ENCODE data around the gene ZNRD2. TPM values are rescaled to one million over a fixed set of nuclear protein-coding genes. Genes with fewer than 3 reads are reported as not detected.

ZNRD2 gene
- total and polyA plus RNA-seq, 10 of the 15 experiments (the other 5 are each of a cell fraction or from before 2014, with no cell fraction given), result 7.9 to 111 (median 55.4) TPM

DNA sequence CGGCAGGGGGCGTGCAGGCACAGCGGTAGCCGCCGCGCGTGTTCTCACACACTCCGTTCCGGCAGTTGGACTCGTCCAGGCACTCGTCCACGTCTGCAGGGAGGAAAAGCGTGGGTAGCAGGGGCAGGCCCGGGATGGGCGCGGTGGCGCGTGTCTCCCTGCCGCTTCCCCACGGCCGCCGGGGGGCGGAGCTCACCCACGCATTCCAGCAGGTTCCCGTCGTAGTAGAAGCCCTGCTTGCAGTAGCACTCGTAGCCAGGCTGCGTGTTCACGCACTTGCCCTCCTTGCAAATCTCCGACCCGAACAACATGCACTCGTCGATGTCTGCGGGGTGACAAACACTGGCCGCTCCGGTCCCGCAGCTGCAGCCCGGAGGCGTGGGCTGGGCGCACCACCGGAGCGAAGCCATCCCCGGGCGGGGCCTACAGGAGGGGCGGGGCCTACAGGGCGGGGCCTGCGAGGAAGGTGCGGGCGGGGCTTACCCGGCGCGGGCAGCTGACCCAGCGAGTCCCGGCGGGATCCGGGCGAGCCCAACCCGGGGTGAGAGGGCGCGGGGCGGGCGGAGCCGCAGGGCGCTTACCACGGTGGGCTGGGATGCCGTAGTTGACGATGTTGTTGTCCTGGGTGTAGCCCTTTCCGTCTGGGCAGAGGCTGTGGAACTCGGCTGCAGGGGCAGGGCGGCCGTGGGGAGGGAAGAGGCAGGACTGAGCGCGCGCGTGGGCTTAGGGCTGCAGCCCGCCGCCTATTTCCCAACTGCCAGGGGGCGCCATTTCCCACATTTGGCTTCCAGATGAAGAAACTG is 29.8 kb upstream of the ZNRD2 start:
- peak; percentile 95 for ATAC-seq
- Histone ChIP-seq H3K4me2 (ENCODE audit: control insufficient read depth, insufficient read depth) (peak overlapping the region; percentile 97), H4K20me1 (ENCODE audit: control insufficient read depth, insufficient read depth) (no peaks in the 10 kb centered on the region), H3K36me3 (ENCODE audit: control insufficient read depth in 2 of 2, insufficient read depth in 2 of 2, low read length in 1 of 2) (peaks cover 2 to 5% of the 10 kb centered on the region in 2 experiments; a peak in 3 of 4 replicates), H3K4me1 (ENCODE audit: control insufficient read depth, insufficient read depth, low read length) (peaks cover 6% of the 10 kb centered on the region), H3K9me3 (replicated peaks; ENCODE audit: control insufficient read depth, insufficient read depth, low read length) (no peaks in the 10 kb centered on the region), H2AFZ (ENCODE audit: control insufficient read depth, low read depth, low read length) (peak overlapping the region; percentile 96), H3K9ac (ENCODE audit: control insufficient read depth, insufficient read depth, low read length) (peak overlapping the region; percentile 62; the same call in 1 of the 2 replicates), H3K4me3 (peak overlapping the region; percentile 72), H3K27ac (ENCODE audit: control insufficient read depth, insufficient read depth) (peak overlapping the region; percentile 61), H3K27me3 (replicated peaks in 1 of 2; ENCODE audit: control insufficient read depth in 2 of 2, insufficient read depth in 2 of 2, low read length in 1 of 2) (no peaks in the 10 kb centered on the region), H3K79me2 (ENCODE audit: control insufficient read depth, insufficient read depth, low read length) (no peaks in the 10 kb centered on the region)
- SMC1A ChIA-PET (ENCODE audit: uncharacterized antibody, unreplicated experiment), result interaction anchor here (1.0 to 4.1 kb wide), 9 partner anchors 11 to 74 kb away, joined by 3 to 48 read pairs (median 11); partner anchors contain the start of genes EHBP1L1, FAM89B, MAP3K11 and PCNX3
- WGBS (ENCODE audit: insufficient coverage, insufficient replicate concordance, low lambda C conversion rate, missing lambda C conversion rate), result under 1% methylated on average over 50 of the region's 78 CpGs
- BruUV-seq (replicated peaks), result TSS peak; percentile 58
- peak; percentile 71 for DNase-seq (ENCODE audit: low read depth, low spot score)
- FAIRE-seq, result peak; percentile 61
- CTCF ChIA-PET, result interaction anchor here (0.5 to 4.2 kb wide), 32 partner anchors 10 to 255 kb away, joined by 3 to 89 read pairs (median 5); partner anchors contain the start of genes DPF2, EHBP1L1, FAM89B and KCNK7
- POLR2A ChIA-PET, result interaction anchor here (0.6 to 3.7 kb wide), 17 partner anchors 11 to 215 kb away, joined by 3 to 34 read pairs (median 5); partner anchors contain the start of genes EHBP1L1, FAM89B, MAP3K11 and PCNX3
- RAD21 ChIA-PET (ENCODE audit: unreplicated experiment), result interaction anchor here (0.6 to 4.1 kb wide), 21 partner anchors 9 to 122 kb away, joined by 3 to 58 read pairs (median 5); partner anchors contain the start of genes EHBP1L1, FAM89B, MALAT1 and PCNX3
- in situ Hi-C loops (cut with MboI) (no loop called here), intact Hi-C loops (cut with micrococcal nuclease; ENCODE audit: unreplicated experiment) (loop anchor here (1.0 to 2.0 kb wide), 3 partner anchors 30 to 74 kb away; partner anchors contain the start of genes MAP3K11, PCNX3 and ZNRD2)
- TF ChIP-seq SREBF2 (IDR thresholded peaks at IDR 0.05; ENCODE audit: low read length) (no peak), SMAD1 (IDR thresholded peaks at IDR 0.05; ENCODE audit: low read depth, partially characterized antibody) (no peak), RBBP5 (conservative IDR thresholded peaks at IDR 0.05) (no peak), POLR2AphosphoS2 (IDR thresholded peaks at IDR 0.05; ENCODE audit: low read depth, low read length) (0 out of 2 replicates have a peak, but pooled peaks have one; percentile 36), RUNX3 (IDR thresholded peaks at IDR 0.05; ENCODE audit: low read length) (peak; percentile 41), EGR1 (IDR thresholded peaks at IDR 0.05; ENCODE audit: borderline replicate concordance in 1 of 2, low read depth in 2 of 2, low read length in 2 of 2) (peak; percentile 61 to 93), FOXM1 (IDR thresholded peaks at IDR 0.05; ENCODE audit: low read depth, low read length) (no peak), NR2C1 (IDR thresholded peaks at IDR 0.05) (peak; percentile 69; the same call in 1 of the 2 replicates), BACH1 (IDR thresholded peaks at IDR 0.05; ENCODE audit: borderline replicate concordance) (peak; percentile 94), POLR2A (IDR thresholded peaks at IDR 0.05; ENCODE audit: low read depth, low read length) (peak; percentile 81), JUNB (IDR thresholded peaks at IDR 0.05) (no peak), KDM1A (IDR thresholded peaks at IDR 0.05; ENCODE audit: borderline replicate concordance) (no peak), RELA (IDR thresholded peaks at IDR 0.05; ENCODE audit: borderline replicate concordance, partially characterized antibody) (no peak), ZSCAN29 (IDR thresholded peaks at IDR 0.05) (no peak), ZZZ3 (IDR thresholded peaks at IDR 0.05; ENCODE audit: control insufficient read depth, insufficient read length, low read depth) (no peak)
- TF ChIP-seq, protein P1, sequence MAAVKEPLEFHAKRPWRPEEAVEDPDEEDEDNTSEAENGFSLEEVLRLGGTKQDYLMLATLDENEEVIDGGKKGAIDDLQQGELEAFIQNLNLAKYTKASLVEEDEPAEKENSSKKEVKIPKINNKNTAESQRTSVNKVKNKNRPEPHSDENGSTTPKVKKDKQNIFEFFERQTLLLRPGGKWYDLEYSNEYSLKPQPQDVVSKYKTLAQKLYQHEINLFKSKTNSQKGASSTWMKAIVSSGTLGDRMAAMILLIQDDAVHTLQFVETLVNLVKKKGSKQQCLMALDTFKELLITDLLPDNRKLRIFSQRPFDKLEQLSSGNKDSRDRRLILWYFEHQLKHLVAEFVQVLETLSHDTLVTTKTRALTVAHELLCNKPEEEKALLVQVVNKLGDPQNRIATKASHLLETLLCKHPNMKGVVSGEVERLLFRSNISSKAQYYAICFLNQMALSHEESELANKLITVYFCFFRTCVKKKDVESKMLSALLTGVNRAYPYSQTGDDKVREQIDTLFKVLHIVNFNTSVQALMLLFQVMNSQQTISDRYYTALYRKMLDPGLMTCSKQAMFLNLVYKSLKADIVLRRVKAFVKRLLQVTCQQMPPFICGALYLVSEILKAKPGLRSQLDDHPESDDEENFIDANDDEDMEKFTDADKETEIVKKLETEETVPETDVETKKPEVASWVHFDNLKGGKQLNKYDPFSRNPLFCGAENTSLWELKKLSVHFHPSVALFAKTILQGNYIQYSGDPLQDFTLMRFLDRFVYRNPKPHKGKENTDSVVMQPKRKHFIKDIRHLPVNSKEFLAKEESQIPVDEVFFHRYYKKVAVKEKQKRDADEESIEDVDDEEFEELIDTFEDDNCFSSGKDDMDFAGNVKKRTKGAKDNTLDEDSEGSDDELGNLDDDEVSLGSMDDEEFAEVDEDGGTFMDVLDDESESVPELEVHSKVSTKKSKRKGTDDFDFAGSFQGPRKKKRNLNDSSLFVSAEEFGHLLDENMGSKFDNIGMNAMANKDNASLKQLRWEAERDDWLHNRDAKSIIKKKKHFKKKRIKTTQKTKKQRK (IDR thresholded peaks at IDR 0.05; ENCODE audit: low read depth, low read length), result no peak
- TF ChIP-seq, protein P2, sequence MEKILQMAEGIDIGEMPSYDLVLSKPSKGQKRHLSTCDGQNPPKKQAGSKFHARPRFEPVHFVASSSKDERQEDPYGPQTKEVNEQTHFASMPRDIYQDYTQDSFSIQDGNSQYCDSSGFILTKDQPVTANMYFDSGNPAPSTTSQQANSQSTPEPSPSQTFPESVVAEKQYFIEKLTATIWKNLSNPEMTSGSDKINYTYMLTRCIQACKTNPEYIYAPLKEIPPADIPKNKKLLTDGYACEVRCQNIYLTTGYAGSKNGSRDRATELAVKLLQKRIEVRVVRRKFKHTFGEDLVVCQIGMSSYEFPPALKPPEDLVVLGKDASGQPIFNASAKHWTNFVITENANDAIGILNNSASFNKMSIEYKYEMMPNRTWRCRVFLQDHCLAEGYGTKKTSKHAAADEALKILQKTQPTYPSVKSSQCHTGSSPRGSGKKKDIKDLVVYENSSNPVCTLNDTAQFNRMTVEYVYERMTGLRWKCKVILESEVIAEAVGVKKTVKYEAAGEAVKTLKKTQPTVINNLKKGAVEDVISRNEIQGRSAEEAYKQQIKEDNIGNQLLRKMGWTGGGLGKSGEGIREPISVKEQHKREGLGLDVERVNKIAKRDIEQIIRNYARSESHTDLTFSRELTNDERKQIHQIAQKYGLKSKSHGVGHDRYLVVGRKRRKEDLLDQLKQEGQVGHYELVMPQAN (conservative IDR thresholded peaks at IDR 0.05), result peak; percentile 81
- TF ChIP-seq, protein P3, sequence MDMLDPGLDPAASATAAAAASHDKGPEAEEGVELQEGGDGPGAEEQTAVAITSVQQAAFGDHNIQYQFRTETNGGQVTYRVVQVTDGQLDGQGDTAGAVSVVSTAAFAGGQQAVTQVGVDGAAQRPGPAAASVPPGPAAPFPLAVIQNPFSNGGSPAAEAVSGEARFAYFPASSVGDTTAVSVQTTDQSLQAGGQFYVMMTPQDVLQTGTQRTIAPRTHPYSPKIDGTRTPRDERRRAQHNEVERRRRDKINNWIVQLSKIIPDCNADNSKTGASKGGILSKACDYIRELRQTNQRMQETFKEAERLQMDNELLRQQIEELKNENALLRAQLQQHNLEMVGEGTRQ (IDR thresholded peaks at IDR 0.05; ENCODE audit: borderline replicate concordance, low read depth, low read length), result peak; percentile 1
